Left colon (tissue), 2 donors: Measurements from ENCODE around the gene HABP2. TPM values are rescaled to one million over a fixed set of nuclear protein-coding genes. Genes with fewer than 3 reads are reported as not detected.

ENCODE experiments used
- ATAC-seq: fragments of 200-7000 bp; cut with Tn5 transposase; one replicate; pipeline ENCODE4 v1.9.1; 2020; ENCODE audit warnings: mild to moderate bottlenecking, moderate library complexity
- DNase-seq, 2 donors: peaks; one replicate each; pipeline ENCODE4 v3.0.0-alpha.2; 2020
- intact Hi-C, 2 donors: fragments of 100-400 bp; cut with DNase I in 1 of 2; cut with micrococcal nuclease in 1 of 2; formaldehyde crosslinking; loops; one replicate each; pipeline versions ENCODE4 v1.11.2 to v1.14.0; 2022; cut with DNase I, micrococcal nuclease
- total RNA-seq, 2 donors: library from RNA; stranded (reverse); fragmentation: NEBNext Ultra II Directional; extraction: Animal tissue kit (Norgen Biotek cat#: 25700); gene quantifications; one replicate each; pipeline ENCODE4 v1.2.1, GENCODE V29; 2021
- donor health status: DM: no; HTN: no; CAD: no.
- donor health status: DM: yes; HTN: yes; CAD: no.

Gene HABP2
- total RNA-seq, 2 donors from 2014 or later, result not detected

DNA sequence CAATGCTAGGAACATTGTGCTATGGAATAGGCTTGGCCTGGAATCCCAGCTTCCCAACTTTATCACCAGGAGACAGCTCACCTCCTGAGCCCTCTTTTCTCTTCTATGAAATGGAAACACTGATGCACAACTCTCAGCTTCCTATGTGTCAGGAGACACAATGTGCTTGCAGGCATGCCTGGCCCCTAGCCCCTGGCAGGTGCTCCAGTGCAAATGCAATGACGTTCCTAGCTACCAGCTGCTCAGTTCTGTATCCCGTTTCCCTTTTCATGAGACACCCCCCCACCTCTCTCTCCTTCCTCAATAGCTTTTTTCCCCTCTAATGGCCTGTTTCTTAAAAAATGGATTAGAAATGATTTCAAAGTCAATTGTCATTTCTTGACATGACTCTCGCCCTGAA lies 30.7 kb downstream of the HABP2 start:
- no peak for DNase-seq
- ATAC-seq, result no peak
- intact Hi-C loops, result no loop called here

DNA sequence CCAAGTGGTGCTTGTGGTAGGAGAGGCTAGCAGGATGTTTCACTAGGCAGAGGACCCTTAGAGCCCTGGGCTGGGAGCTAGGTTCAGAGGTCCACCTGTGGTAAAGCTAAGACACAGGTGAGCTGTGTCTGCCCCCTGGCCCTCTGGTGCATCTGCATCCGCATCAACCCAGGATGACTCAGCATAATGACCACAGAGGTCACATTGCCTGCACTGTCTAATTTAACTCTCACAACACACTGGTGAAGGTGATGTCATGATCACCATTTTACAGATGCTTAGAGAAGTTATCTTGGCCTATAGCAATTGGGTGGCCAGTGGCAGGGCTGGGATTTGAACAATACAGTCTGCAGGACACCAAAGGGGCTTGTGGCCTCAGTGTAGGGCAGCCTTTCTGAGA lies 33.1 kb downstream of the HABP2 start:
- ATAC-seq (no peak), DNase-seq (no peak)
- intact Hi-C loops, result no loop called here

DNA sequence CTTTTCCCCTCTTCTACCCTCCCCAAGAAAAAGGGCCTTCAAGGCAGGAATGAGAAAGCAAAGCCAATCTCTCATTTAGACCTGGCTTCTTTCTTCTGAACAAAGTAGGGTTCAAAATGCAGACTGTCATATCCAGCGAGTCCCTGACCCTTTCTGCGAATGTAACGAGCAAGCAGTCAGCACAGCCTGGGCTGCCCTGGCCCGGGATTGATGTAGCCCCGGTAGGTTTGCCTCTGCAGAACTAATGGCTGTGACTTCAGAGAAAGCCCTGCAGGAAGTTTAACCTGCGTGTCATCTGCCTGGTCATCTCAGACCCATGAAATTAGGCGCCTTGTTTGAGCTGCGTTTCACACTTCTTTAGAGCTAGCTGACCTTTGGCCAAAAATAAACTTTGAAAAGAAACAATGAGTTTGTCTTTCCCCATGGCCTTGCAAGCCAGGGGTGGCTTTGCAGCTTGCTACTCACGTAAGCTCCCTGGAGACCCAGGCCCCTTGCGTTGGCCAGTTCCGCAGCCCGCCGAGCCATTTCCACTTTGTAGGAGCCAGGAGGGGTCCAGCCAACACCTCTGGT lies 36.4 kb downstream of the HABP2 start:
- intact Hi-C loops, result no loop called here
- no peak for ATAC-seq
- DNase-seq, result no peak

DNA sequence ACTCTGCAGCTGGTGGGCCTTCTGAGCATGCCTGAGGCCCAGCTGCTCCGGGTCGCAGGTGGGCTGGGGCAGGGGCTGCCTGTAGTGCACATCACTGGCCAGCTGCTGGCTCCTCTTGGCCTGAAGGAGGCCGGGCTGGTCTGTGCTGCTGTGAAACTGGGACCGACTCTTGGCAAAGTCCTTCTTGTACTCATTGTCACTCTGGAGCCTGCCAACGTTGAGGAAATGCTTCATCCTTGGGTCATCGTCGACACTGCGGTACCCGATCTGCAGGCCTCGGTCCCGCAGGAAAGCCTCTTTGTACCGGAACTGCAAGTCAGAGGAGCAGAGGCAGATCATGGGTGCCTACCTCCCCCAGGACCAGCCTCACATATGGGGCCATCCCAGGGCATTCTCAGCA lies 37.7 kb downstream of the HABP2 start:
- intact Hi-C loops, result no loop called here
- no peak for DNase-seq
- no peak for ATAC-seq

DNA sequence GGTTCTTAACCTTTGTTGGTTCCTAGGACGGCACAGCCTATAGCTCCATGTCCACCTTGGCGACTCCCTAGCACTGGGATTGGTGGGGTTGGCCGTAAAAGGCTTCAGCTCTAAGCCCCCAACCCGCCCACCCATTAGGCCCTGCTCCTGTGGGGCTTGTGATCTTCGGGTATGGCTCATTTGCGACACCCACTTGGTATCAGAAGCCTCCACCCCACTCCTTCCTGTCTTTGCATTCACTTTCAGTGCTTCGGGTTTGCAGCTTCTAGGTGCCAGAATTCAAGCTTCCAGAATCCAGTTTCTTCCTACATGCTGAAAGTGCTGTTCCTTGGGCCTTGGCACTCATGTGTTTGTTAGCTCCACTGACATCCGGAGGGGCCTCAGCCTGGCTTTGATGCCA lies 39.5 kb downstream of the HABP2 start:
- intact Hi-C loops, result no loop called here
- ATAC-seq, result no peak
- DNase-seq, result no peak

DNA sequence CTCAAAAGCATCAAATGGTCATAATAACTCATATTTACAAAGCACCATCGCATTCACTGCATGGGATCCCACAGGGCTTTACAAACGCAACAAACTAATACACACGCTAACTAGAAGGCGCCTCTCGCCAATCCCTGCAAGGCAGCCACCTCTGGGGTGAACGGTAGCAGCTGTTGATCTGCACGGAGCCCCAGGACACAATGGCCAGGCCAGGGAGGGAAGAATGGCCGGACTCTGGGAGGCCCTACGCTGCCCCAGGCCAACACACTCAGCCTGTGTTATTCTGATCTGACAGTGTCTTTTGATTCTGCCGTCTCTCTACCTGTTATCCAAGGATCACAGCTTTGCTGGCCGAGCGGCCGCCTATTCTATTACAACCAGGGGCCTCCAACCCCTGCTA lies 41.8 kb downstream of the HABP2 start:
- intact Hi-C loops, result no loop called here
- ATAC-seq (no peak), DNase-seq (no peak)

DNA sequence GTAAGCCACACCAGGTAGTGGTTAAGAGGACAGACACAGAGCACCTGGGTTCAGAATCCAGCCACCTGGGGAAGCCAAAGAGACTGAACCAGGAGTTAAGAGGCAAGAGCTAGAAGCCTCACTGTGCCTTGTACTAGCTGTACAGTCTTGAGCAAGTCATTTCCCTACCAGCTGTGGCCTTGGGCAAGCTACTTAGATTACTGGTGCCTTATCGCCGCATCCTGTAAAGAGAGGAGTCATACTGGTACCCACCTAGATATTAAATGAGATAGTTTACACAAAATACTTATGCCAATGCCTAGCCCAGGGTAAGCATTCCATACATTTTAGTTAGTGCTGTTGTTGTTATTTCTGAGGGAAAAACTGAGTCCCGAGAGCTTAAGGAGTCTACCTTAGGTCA lies 47.7 kb downstream of the HABP2 start:
- intact Hi-C loops, result no loop called here
- DNase-seq (no peak), ATAC-seq (no peak)

DNA sequence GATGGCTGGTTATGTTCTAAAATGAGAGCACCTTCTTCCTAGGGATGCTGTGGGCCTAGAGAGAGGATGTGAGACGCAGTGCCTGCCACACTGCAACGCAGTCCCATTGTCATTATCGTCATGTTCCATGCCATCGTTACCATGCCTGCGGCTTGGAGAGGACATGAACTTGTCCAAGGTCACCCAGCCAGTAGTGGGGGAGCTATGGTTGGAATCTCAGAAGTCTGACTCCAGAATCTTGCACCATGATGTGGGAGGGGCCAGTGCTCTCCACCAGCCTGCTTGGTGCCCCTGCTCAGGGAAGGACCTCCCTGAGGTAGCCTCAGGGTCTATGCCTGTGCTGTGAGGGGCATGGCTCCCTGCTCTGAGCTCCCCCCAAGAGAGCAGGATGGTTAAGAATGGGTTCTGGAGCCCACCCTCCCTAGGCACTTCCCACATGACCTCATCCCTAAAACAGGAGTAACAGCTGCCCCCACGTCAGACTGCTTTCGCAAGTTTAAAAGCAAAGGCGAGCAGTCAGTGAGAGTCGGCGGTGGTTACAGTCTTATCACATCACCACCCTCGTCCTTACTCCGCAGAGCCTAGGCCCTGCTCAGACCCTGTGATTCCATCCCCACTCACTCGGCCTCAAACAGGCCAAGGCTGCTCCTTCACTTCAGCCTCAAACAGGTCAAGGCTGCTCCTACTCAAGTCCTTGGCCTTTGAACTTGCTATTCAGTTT lies 50.4 kb downstream of the HABP2 start:
- ATAC-seq, result no peak
- intact Hi-C loops, result no loop called here
- no peak for DNase-seq

DNA sequence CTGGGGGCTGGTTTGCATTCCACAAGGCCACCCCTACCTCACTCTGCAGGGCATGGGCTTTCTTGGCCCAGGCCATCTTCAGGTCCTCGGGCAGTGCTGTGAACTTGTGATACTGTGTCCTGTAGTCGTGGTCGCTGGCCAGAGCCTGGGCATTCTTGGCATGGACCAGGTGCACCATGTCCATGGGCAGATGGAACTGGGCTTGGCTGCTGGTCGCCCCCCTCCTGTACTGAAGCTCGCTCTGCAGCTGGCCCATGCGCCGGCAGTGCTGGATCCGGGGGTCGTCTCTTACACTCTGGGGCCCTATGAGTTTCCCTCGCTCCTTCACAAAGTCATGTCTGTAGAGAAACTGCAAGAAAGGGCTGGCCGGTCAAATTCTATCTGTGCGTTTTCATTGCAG lies 51.7 kb downstream of the HABP2 start:
- no peak for ATAC-seq
- no peak for DNase-seq

DNA sequence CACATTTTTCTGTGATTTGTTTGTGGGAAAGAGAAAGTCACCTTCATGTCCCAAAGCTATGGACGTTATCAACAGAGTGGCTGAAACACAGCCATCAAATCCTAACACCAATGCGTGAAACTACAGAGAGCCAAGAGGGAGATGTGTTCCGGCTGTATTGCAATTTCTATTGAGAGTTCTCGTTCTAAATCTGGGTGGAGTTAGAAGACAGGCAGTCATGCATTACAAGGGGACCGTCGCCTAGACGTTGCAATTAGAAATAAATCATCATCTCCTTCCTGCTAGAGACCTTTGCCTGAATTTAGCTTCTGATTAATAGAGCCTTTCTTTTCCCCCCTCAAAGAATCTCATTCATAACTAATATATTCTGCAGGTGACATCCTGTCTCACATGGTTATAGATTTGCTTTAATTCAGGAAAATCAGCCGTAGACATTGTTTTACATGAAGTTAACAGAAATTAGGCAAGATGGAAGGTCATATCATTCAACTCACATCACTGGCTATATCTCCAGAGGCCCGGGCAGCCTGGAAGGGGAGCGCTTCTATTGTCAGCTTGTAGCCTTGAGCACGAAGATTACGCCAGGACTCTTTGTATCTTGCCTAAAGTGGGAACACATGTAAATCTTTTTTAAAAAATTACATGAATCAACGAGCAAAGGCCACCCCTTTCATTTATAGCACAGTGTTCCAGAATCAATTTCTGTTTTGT lies 52.6 kb downstream of the HABP2 start:
- ATAC-seq, result no peak
- intact Hi-C loops, result no loop called here
- DNase-seq, result no peak

More for the DNA sequence above, 51.7 kb downstream of the HABP2 start:
- intact Hi-C loops, result no loop called here

DNA sequence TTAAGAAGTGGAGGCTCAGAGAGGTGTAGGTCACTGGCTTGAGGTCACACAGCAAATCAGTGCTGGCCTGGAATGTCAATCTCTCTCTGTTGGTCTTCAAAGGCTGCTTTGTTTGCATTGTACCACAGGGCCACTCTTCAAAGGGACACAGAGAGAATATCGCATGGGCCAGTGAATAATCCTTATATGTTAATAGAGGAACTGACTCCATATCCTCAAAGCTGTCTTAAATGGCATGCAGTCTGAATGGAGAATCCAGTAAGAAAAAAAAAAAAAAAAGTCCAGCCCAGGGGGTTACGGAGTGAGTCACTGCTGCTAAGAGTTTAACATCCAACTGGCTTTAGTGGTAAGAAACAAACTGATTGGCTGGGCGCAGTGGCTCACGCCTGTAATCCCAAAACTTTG lies 56.9 kb downstream of the HABP2 start:
- DNase-seq (no peak), ATAC-seq (no peak)
- intact Hi-C loops, result no loop called here

DNA sequence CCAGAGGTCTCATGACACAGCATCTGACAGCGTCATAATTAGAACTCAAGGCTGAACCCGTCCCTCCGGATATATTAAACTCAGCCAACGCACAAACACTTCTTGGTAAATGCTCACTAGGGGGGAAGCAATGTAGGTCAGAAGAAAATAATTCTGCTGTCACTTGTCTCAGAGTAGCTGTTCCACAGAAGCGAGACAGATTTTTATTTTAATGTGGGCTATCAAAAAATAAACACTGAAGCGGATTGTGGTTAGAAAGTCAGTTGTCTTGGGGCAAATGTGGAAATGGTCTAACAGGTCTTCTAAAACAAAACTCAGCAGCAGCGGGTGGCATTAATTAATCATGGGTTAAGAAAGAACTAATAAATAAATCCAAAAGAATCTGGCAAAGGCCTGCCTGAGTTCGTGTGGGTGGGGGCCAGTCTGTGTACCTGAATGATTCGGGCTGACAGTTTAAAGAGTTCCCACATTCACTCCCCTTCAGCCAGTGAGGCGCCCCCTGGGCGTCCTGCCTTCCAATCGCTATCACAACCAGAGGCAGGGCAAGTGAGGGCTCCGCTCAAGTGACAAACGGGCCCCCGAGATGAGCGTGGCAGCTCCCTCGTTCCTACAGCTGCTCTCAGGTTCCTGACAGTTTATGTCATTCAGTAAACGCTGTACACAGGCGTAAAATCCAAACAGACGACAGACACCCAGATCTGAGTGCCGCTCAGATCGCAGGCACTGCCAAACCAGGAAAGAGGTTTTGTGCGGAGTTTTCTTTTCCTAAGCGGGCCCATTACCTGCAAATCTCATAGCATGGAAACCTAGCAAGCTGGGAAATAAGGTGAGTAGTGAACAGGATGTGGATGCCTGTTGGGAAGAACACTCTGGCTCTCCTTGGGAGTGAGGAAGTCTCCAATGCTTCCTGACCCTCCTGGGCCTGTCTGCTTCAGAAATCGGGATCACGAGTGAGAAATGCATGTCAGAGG lies 58.1 kb downstream of the HABP2 start:
- intact Hi-C loops, result no loop called here

DNA sequence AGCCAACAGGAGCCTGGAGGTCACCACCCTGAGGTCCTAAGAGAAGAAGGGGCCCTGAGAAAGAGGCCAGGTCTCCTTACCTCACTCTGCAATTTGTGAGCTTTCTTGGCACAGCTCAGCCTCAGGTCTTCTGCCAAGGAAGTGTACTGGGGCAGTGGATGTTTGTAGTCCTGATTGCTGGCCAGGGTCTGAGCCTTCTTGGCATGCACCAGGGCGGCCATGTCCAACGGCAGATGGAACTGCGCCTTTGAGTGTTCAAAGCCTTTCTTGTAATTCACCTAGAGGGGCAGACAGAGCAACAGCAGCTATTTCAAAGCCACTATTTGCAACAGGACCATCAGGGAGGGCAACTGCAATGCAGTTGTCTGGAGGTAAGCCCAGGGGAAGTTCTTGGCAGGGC lies 59.3 kb downstream of the HABP2 start:
- intact Hi-C loops, result no loop called here
- ATAC-seq (no peak), DNase-seq (no peak)

More for the DNA sequence above, 58.1 kb downstream of the HABP2 start:
- no peak for DNase-seq
- no peak for ATAC-seq

DNA sequence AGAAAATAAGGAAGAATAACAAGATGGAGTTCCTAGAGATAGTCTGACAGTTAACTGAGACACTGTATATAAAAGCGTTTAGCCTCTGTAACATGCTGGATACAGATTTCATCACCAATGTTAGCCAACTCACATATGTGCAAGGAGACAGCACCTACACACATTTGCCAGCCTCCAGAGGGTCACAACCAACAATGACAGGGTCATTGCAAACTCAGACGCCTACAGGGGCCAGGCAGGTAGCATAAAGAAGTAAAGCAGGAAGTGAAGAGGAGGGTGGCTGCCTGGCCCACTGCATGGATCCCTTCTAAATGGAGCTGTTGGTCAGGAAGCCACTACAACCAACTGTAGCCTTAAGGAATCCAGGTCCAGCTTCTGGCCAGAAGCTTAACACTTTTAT lies 60.6 kb downstream of the HABP2 start:
- DNase-seq, result no peak
- intact Hi-C loops, result no loop called here

DNA sequence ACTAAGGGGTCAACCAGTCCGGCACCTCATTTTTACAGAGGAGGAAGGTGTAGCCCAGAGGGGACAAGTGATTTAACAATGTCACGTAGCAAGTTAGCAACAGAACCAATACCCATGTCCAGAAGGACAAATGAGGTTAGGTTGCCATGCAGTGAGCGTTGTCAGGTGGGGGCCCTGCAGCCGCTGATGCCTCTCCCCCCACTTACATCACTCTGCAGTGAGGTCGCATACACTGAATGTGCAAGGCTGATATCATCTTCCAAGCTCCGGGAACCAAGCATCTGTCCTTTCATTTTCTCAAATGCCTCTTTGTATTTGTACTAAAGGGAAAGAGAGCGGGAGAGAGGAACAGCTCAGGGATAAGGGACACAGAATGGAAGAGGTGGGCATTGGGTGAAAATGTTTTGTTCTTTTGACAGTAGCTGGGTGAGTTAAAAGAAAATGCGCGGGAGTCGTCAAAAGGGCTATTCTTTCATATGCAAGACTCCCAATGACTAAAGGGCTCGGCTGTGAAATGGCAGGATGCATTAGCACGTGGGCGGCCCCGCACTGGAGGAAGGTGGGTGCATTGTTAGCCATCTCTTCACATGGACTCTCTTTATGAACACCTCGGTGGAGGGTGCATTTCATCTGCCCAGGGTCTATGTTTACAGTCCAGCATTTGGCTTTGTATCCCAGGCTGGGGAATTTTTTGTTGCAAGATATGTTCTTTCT lies 61.3 kb downstream of the HABP2 start:
- no peak for ATAC-seq

More for the DNA sequence above, 60.6 kb downstream of the HABP2 start:
- no peak for ATAC-seq

DNA sequence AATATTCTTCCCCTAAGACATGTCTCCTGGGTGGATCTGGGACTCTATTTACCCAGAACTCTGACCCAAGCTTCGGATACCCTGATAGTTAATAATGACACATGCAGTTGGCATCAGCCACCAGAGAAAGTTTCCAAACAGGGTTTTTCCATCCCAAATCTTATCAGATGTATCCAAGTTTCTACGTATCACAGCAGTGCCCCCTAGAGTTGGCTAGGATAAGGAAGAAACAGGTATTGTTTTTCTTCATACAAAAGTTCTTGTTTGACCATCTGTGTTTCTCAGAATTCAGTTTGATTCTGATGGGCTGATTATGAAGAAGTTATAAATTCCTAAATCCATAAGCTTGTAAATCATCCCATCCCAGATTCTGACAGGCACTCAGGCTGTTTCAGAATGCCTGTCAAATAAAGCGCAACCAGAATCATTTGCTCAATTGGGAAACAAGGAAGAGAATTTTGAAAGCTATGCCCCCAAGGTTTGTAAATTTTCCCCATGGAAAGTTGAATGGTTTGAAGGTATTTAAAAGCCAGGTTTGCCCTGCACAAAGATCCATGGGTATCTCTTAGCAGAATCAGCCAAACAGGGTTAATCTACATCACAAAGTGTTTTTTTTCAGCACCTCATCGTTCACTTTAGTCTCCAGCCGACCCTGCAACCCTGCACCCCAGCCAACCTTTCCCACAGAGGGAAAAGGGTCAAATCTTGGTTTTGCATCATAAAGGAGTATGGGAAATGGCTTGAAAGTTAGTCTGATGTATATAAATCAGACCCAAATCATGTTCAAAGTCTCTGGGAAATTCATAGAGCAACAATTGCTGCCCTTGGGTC lies 63.6 kb downstream of the HABP2 start:
- no peak for ATAC-seq
- intact Hi-C loops, result no loop called here
- DNase-seq, result no peak

More for the DNA sequence above, 61.3 kb downstream of the HABP2 start:
- intact Hi-C loops, result no loop called here
- DNase-seq, result no peak

DNA sequence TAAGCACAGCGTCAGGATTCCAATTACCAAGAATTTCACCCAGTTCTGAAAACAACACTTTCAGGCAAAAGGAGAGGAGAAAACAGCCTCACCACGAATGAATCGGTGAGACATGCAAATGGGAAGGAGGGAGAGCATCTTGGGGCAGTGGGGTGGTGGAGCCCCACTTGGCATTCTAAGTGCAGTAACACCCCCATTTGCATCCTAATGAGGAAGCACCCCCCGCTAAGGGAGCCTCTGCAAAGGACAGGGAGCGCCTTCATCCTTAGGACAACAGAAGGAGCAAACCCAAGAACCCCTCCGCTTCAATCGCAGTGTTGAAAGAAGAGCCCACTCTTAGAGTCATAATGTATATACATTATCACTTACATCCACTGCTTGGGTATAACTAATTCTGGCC lies 64.2 kb downstream of the HABP2 start:
- intact Hi-C loops, result no loop called here
- no peak for ATAC-seq
- no peak for DNase-seq

DNA sequence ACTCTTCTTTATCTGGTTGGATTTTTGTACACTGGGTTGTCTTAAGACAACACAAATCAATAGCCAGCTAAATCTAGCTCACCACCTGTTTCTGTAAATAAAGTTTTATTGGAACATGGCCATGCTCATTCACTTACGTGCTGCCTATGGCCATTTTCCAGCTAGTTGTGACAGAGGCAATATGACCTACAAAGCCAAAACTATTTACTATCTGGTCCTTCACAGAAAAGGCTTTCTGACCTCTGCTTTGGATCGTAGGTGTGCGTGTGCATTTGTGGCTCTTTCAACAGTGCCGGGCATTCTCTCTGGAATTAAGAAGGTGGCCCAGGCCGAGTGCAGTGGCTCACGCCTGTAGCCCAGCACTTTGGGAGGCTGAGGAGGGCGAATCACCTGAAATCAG lies 65.5 kb downstream of the HABP2 start:
- intact Hi-C loops, result no loop called here
- no peak for DNase-seq
- no peak for ATAC-seq
